Midbrain (tissue), 1 donor: ENCODE results near the gene GPC6.

ENCODE experiments used
- DNase-seq: peaks from one replicate; lab custom pipeline; 2025; lab: John Stamatoyannopoulos, UW

GPC6 gene

GRCh38 chr13:94346261-94347019, 1119.8 kb downstream of the GPC6 start:
- no peak for DNase-seq

GRCh38 chr13:94351292-94351990, 1124.8 kb downstream of the GPC6 start:
- no peak for DNase-seq

GRCh38 chr13:94352057-94352456, 1125.5 kb downstream of the GPC6 start:
- DNase-seq: no peak

GRCh38 chr13:94353167-94353710, 1126.6 kb downstream of the GPC6 start:
- no peak for DNase-seq

GRCh38 chr13:94359875-94360274, 1133.3 kb downstream of the GPC6 start:
- DNase-seq: no peak

GRCh38 chr13:94362411-94362909, 1135.9 kb downstream of the GPC6 start:
- peak; percentile 83 for DNase-seq

- no peak for DNase-seq
Observed at GRCh38 chr13:94366677-94367076, 1140.1 kb downstream of the GPC6 start.

GRCh38 chr13:94369972-94370436, 1143.4 kb downstream of the GPC6 start:
- DNase-seq: no peak

GRCh38 chr13:94371855-94372254, 1145.2 kb downstream of the GPC6 start:
- DNase-seq: no peak

GRCh38 chr13:94382517-94382916, 1155.9 kb downstream of the GPC6 start:
- DNase-seq: no peak

- no peak for DNase-seq
Observed at GRCh38 chr13:94382960-94383359, 1156.4 kb downstream of the GPC6 start.

- DNase-seq: no peak
Observed at GRCh38 chr13:94384231-94384905, 1157.8 kb downstream of the GPC6 start.

- DNase-seq: no peak
Observed at GRCh38 chr13:94387047-94387446, 1160.4 kb downstream of the GPC6 start.

GRCh38 chr13:94389604-94390351, 1163.2 kb downstream of the GPC6 start:
- no peak for DNase-seq

- DNase-seq: no peak
Observed at GRCh38 chr13:94390881-94391280, 1164.3 kb downstream of the GPC6 start.

GRCh38 chr13:94394723-94395122, 1168.1 kb downstream of the GPC6 start:
- no peak for DNase-seq

GRCh38 chr13:94395860-94396259, 1169.3 kb downstream of the GPC6 start:
- DNase-seq: no peak

GRCh38 chr13:94399812-94400211, 1173.2 kb downstream of the GPC6 start:
- no peak for DNase-seq

GRCh38 chr13:94400874-94401273, 1174.3 kb downstream of the GPC6 start:
- DNase-seq: no peak

- no peak for DNase-seq
Observed at GRCh38 chr13:94408314-94409036, 1181.9 kb downstream of the GPC6 start.

GRCh38 chr13:94411747-94412146, 1185.1 kb downstream of the GPC6 start:
- DNase-seq: no peak
